Activated naive CD4-positive, alpha-beta T cell treated with anti-CD3 and anti-CD28 coated beads, Interleukin-2, amount 50 U/mL, for 16 hours (primary cell): ENCODE measurements around the gene PEF1.

Source experiments
- DNase-seq: peaks from one replicate; pipeline ENCODE4 v3.0.0-alpha.2; 2020

The PEF1 gene

DNA sequence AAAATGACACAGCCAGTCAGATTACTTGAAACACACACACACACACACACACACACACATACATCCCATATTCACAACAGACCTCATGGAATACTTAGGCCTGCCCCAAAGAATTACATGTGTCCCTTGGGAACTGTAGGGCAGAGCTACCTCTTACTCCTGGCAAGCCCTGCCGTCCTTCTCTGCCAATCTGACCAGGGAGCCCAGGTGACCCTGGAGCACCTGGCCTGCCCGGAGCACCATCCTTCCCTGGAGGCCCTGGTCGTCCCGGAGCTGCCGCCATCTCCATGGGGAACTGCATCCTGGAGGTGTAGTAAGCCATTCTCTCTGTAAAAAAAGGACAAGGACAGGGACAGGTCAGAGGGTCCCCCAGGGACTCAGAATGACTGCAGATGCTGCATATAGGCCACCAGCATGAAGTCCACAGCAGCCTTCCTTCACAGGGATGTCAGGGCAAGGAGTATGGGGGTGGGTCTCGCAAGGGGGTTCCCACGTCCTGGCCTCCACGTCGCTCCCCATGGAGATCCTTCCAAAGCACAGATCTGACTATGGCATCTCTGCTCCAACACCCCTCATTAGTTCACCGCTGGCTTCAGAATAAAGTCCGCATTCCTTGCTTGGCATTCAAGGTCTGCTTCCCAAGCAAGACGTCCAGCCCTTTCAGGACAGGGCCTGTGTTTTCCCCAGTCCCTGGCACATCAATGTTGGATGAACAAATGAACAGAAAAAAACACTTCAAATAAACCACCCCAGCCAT is 9.2 kb upstream of the PEF1 start:
- DNase-seq, result no peak

GRCh38 chr1:31652891-31653499 is 8.3 kb upstream of the PEF1 start:
- DNase-seq, result no peak

DNA sequence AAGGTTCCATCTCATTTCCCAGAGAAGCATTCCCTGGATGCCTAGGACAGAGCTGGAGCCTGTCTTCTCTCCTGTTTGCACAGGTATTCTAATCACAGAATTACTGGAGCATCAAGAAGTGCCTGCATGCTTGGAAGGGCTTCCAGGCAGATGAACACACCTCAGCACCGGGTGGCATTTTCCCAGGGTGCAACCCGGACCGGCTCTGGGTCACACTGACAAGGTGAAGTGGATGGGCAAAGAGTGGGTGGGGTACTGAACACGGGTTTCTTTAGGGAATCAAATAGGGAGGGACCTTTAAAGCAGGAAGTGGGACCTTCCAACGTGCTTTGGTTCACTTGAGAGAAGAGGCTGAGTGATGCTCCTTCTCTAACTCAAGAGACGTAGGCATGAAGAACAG is 7.1 kb upstream of the PEF1 start:
- no peak for DNase-seq

- DNase-seq, result no peak
Measured at GRCh38 chr1:31651089-31651420, 6.4 kb upstream of the PEF1 start.

- no peak for DNase-seq
Measured at GRCh38 chr1:31650161-31651088, 5.7 kb upstream of the PEF1 start.

GRCh38 chr1:31648641-31649357 is 4.1 kb upstream of the PEF1 start:
- no peak for DNase-seq

GRCh38 chr1:31648190-31648589 is 3.5 kb upstream of the PEF1 start:
- no peak for DNase-seq

- no peak for DNase-seq
Measured at GRCh38 chr1:31647106-31647505, 2.4 kb upstream of the PEF1 start.

DNA sequence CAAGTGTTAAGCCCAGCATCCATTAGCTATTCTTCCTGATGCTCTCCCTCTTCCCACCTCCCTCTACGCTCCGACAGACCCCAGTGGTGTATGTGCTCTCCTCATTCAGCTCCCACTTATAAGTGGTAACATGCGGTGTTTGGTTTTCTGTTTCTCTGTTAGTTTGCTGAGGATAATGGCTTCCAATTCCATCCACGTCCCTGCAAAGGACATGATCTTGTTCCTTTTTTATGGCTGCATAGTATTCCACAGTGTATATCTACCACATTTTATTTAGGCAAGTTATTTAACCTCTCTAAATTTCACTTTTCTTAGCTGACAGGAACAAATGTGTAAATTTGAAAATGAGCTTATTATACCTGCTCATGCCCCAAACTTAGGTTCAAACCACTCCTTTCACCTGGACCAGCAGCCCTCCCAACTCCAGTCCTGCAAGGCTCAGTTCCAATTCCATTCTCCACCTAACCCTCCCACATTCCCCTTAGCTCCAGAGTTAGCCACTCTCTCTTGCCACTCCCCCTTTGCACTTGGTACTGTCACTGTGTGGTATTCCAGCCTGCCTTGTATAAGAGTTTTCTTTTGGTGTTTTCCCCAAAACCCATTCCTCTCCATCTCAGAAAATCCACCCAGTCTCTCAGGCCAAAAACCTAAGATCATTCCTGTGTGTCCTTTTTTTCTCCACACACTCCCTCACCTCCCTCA is 1.7 kb upstream of the PEF1 start:
- DNase-seq, result no peak

GRCh38 chr1:31645274-31645568 is 545 bp upstream of the PEF1 start:
- DNase-seq, result no peak

- DNase-seq, result no peak
Measured at GRCh38 chr1:31643976-31644559, 608 bp downstream of the PEF1 start.

GRCh38 chr1:31642897-31643296 is 1.8 kb downstream of the PEF1 start:
- no peak for DNase-seq

DNA sequence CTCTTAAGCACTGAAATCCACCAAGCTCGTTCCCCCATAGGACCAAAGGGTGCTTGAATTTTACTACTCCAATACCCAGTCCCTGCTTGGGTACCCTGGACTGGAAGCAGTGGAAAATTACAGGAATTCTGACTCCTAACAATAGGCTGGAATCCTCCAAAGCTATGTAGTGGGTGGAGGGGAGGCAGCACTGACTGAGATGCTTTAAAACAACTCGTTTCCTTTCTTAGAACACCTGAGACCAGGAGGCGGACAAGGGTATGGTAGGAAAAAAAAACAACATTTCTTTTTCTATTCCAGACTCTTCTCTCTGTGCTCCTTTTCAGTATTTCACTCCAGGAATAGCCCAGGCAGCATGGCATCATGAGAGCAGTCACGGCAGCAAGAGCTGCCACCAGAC is 2.3 kb downstream of the PEF1 start:
- no peak for DNase-seq

GRCh38 chr1:31640964-31641363 is 3.7 kb downstream of the PEF1 start:
- DNase-seq, result no peak

DNA sequence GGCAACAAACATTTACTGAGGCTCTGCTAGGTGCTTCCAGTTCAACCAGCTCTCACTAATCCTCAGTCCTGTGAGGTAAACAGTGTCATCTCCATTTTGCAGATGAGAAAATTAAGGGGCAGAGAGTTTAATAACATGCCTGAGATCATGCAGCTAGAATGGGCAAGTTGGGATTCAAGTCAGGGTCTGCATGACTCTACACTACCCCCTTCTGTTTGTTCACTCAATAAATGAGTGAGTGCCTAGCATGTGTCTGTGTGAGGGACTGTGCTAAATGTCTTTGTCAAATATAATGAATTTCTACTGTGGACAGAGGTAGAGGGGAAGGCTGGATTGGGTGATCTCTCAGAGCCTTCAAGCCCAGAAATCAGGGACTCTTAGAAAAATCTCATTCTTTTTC is 4.5 kb downstream of the PEF1 start:
- DNase-seq, result no peak

- DNase-seq, result no peak
Measured at GRCh38 chr1:31639543-31639942, 5.1 kb downstream of the PEF1 start.

DNA sequence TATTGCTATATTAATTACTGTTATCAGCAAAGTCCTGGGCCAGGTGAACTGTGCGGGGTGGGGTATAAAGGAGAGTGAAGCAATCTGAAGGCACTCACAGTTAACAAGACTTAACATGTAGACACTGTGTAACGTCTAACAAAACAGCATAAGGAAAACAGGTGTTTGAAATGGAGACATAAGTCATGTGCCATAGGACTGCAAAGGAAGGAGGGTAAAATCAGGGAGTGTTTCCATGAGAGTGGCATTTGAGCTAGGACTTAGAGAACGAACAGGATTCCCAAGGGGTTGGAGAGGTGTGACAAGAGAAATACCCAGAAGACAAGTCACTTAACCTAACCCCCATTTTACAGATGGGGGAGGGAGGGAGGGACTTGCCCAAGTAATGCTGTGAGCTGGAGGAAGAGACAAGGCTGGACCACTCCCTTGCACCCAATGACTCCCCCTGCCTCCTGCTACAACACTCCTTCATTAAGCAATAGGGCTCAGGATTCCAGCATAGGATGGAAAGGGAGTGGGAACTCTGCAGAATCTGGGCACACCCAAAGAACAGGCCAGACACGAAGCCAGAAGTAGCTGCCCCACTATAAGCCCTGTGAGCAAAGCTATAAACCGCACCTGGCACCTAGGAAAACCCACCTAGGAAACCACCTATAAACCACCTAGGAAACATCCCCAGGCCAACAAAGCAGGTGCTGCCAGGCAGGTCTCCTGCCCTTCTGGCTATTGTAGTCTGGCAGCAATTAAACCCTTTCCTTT is 6.6 kb downstream of the PEF1 start:
- no peak for DNase-seq

GRCh38 chr1:31633117-31633516 is 11.6 kb downstream of the PEF1 start:
- no peak for DNase-seq

GRCh38 chr1:31632649-31633048 is 12.0 kb downstream of the PEF1 start:
- DNase-seq, result no peak

DNA sequence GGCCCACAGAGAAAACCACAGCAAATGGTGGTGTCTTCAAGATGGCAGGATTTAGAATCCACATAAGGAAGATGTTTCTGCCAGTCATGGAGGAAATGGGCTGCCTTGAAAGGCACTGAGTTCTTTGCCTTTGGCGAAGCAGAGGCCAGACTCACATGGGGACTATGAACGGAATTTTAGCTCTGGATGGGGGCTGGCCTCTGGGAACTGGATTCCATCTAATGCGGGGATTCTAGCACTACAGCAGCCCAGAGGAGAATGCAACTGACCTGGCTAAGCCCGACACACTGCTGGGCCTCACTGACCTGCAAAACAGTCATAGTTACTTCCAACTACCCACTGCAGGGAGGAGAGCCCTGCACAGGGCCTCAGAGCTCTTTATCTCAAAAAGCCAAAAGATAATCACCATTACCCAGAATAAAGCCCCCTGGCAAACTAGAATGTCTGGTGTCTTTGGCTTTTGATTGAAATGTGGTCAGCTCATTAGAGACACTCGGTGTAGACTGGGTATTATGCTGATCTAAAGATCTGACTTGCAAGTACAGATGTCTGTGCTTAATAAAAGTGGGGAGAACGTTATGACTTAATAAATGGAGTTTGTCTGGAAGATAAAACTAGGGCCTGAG is 15.6 kb downstream of the PEF1 start:
- no peak for DNase-seq

- DNase-seq, result no peak
Measured at GRCh38 chr1:31627930-31628559, 16.6 kb downstream of the PEF1 start.
